Measurements from ENCODE around the gene TKTL1. TPM values are rescaled to one million over a fixed set of nuclear protein-coding genes. Genes with fewer than 3 reads are reported as not detected.

The TKTL1 gene
- polyA plus RNA-seq, 3 donors: 0.05 to 0.40 (median 0.11) TPM

DNA sequence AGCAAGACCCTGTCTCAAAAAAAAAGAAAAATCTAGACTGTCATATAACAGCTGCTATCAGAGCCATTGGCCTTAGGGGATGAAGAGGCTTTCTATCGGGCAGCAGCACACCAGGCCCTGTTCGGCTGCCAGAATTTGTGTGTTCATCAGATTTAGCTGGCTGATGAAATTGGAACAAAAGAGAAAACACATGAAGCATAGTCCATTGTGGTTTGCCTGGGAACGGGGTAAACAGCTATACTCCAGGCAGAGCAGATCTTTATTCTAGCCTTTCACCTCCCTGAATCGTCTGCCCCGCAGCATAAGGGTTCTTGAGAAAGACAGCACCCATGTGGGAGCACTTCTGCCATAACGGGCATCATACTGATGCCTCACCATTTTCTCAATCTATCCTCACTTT, 11.6 kb downstream of the TKTL1 start:
- no peak overlapping the region for H3K27ac ChIP-seq (ENCODE audit: low read depth, low read length)
- WGBS, 3 donors: 76 to 77% (median 77%) methylated on average over 6 of the region's 6 CpGs

GRCh38 chrX:154308108-154308946, 12.7 kb downstream of the TKTL1 start:
- H3K27ac ChIP-seq (ENCODE audit: low read depth, low read length): no peak overlapping the region
- WGBS, 3 donors: 45 to 57% (median 48%) methylated on average over 9 of the region's 9 CpGs

- H3K27ac ChIP-seq (ENCODE audit: low read depth, low read length): no peak overlapping the region
- 74 to 89% (median 84%) methylated on average over 16 of the region's 16 CpGs for WGBS, 3 donors
These were observed 13.6 kb downstream of the TKTL1 start for GRCh38 chrX:154309041-154309775.

DNA sequence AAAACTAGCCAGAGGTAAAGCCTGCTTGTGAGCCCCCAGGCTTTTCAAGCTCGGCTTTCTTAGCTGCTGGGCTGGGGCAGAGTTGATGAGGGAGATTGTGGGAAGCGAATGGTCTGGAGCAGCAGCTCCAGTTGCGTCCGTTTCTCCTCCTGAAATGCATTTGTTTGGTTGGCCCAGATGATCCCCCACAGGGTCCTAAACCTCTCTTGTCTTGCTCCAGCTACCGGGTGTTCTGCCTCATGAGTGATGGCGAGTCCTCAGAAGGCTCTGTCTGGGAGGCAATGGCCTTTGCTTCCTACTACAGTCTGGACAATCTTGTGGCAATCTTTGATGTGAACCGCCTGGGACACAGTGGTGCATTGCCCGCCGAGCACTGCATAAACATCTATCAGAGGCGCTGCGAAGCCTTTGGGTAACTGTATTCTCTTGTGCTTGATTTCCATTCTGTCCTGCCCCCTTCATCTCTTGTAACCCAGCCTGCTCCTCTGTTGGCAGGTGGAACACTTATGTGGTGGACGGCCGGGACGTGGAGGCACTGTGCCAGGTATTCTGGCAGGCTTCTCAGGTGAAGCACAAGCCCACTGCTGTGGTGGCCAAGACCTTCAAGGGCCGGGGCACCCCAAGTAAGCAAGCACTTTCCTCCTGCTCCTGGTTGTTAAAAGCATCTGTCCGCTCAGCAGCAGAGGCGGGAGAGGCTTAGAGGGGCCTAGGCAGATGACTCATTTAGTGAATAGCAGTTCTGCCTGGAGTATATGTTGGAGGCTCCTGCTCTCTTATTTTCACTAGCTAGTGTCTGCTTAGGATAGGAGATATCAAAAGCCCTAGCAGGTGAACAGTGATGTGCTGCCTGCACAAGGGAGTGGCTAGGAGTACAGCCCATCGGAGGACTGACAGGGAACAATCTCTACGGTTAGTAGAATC, 15.3 kb downstream of the TKTL1 start:
- WGBS, 3 donors: 65 to 83% (median 80%) methylated on average over 16 to 19 of the region's 19 CpGs
- no peak overlapping the region for H3K27ac ChIP-seq (ENCODE audit: low read depth, low read length)

- no peak overlapping the region for H3K27ac ChIP-seq (ENCODE audit: low read depth, low read length)
- 91 to 96% (median 93%) methylated on average over 6 to 7 of the region's 7 CpGs for WGBS, 3 donors
These were observed 16.5 kb downstream of the TKTL1 start for GRCh38 chrX:154312116-154312515.

DNA sequence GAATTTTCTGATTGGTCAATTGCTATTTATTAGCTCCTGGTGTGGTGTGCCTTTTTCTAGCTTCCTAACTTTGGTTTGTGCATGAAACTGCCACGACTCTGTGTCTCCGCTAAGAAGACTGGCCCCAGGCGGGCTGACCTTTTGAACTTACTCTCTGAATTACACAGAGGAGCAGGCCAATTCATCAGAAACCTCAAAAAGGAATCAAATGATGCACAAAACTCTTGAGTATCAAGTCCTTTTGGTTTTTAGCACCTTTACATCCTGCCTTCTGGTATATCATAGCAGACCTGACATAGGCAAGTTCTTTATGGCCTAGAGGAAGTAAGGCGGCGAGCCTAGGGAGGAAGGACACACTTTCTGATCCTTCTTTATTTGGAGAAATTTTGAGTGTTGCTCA, 17.6 kb downstream of the TKTL1 start:
- no peak overlapping the region for H3K27ac ChIP-seq (ENCODE audit: low read depth, low read length)
- 72 to 81% (median 78%) methylated on average over 5 of the region's 5 CpGs for WGBS, 3 donors

DNA sequence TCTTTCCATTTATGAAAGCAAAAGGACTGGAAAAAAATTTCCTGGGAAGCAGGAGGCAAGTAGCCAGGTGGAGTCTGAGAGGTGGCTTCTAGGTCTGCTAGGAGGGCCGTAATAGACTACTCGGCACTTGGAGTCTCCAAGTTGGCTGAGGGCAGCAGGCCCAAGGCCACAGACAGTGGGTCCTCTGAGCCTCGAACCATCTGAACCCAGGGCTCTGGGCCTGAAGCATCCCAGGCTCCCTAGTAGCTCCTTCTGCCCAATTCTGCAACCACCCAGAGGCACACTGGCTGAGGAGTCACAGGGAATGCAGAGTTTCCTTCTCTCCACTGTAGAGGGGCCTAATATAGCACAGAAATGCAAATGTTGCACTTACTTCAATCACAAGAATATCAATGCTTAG, 19.8 kb downstream of the TKTL1 start:
- WGBS, 3 donors: 81 to 93% (median 81%) methylated on average over 3 of the region's 3 CpGs

DNA sequence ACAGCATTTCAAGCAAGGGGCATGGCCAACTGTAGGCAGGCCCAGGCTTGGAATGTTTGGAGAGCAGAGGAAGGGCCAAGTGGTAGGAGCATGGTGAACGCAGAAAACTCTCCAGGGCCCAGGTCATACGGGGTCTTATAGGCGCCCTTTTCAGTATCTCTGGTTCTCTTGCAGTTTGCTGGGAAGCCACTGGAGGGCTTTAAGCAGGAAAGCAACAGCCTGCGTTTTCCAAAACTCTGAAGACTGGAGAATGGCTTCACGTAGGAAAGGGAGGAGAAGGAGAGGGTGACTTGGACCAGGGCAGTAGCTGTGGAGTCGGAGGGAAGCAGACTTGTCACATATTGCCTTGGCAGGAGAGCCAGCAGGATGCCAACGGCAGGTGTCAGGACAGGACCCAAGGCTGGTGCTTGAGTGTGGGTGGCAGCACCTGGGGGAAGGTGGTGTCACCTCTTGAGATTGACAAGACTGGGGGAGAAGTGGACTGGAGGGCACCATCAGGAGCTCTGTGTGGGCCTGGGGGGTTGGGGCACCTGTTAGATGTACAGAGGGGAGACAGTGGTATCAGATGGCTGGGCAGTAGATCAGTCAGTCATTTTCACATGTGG, 21.9 kb downstream of the TKTL1 start:
- H3K27ac ChIP-seq (ENCODE audit: low read depth, low read length): no peak overlapping the region
- 8 to 25% (median 20%) methylated on average over 6 to 7 of the region's 7 CpGs for WGBS, 3 donors

More for the DNA sequence above, 19.8 kb downstream of the TKTL1 start:
- no peak overlapping the region for H3K27ac ChIP-seq (ENCODE audit: low read depth, low read length)

DNA sequence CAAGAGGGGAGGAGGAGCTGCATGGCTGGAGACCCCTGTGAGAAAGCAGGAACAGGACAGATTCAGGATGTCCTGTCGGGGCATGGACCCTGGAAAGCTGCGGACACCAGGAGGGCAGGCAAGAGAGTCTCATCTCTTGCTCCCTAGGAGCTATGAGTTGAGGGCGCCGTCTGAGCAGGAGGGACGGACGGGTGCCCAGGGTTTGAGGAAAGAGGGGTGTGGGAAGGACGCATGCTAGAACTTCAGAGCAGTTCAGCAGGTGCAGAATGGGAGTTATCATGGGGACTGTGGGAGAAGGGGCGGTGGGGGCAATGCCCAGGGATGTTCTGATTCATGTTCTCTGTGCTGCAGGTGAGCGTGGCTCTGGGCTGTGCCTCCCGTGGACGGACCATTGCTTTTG, 24.8 kb downstream of the TKTL1 start:
- WGBS, 3 donors: 85 to 91% (median 89%) methylated on average over 10 to 11 of the region's 11 CpGs

DNA sequence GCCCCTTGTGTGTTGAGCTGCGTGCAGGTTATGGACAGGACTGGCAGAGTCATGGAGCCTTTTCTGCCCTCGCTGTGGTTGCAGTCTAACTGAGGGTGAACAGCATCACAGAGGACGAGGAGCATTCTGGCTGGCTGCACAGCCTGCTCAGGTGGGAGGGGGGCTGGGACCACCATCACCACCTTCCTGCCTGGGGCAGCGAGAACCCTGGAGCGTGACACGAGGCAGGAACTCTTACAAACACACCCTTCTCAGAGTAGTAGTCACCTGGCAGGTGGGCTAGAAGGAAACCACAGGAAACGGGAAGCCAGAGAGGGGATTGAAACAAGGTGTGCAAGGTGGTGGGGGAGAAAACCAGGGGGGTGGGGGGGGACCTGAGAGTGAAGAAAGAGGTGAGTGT, 25.6 kb downstream of the TKTL1 start:
- WGBS, 3 donors: 75 to 82% (median 79%) methylated on average over 5 to 7 of the region's 7 CpGs
- H3K27ac ChIP-seq (ENCODE audit: low read depth, low read length): no peak overlapping the region

More for the DNA sequence above, 24.8 kb downstream of the TKTL1 start:
- no peak overlapping the region for H3K27ac ChIP-seq (ENCODE audit: low read depth, low read length)

DNA sequence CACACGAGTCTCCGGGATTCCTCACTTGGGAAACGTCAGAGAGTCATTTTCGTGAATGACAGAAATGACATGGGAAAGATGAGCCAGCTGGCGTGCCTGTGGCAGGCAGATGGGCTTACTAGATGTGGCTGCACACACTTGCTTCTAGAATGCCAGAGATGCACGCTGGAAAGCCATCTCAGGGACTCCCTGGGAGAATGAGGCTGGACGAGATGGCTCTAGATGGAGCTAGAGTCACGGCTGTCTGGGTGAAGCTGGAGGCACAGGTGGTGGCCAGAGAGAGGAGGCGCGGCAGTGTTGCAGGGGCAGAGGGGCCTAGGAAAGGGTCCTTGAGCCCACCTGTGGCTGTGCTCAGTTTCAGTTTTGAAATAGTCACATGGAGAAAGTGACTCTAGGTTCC, 26.0 kb downstream of the TKTL1 start:
- WGBS, 3 donors: 40 to 80% (median 69%) methylated on average over 7 to 10 of the region's 10 CpGs
- no peak overlapping the region for H3K27ac ChIP-seq (ENCODE audit: low read depth, low read length)

DNA sequence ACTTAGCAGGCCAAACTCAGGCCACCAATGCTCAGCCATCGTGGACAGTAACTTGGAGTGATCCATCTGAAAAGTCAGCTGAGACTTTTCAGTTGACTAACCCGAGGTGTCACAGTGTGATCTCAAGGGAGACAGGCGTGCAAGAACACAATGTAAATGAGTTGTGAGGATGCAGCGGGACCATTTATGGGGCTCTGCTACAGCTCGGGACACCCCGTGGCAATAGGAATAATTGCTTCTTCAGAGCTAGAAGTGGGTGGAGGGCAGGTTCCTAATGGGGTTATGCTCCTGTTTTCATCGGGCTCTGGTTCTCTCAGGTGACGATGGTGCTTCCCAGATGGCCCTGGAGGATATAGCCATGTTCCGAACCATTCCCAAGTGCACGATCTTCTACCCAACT, 27.3 kb downstream of the TKTL1 start:
- no peak overlapping the region for H3K27ac ChIP-seq (ENCODE audit: low read depth, low read length)
- WGBS, 3 donors: 72 to 86% (median 86%) methylated on average over 10 of the region's 10 CpGs

GRCh38 chrX:154323537-154323936, 27.9 kb downstream of the TKTL1 start:
- WGBS, 3 donors: 60 to 76% (median 69%) methylated on average over 6 to 7 of the region's 7 CpGs
- H3K27ac ChIP-seq (ENCODE audit: low read depth, low read length): no peak overlapping the region

DNA sequence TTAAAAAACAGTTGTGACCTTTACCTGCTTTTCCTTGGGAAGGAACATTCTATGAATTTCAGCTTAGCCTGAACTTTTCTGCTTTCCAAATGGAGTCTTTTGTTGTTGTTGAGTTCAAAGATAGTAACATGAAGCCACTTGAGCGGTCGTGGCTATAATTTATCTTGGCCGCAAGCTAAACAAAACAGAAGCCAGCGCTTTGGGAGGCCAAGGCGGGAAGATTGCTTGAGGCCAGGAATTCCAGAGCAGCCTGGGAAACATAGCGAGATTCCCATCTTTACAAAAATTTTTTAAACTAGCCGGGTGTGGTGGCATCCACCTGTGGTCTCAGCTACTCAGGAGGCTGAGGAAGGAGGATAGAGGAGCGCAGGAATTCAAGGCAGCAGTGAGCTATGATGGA, 29.9 kb downstream of the TKTL1 start:
- H3K27ac ChIP-seq (ENCODE audit: low read depth, low read length): no peak overlapping the region
- 67 to 85% (median 77%) methylated on average over 8 of the region's 8 CpGs for WGBS, 3 donors

- H3K27ac ChIP-seq (ENCODE audit: low read depth, low read length): no peak overlapping the region
These were observed 31.6 kb downstream of the TKTL1 start for GRCh38 chrX:154327038-154327820.

DNA sequence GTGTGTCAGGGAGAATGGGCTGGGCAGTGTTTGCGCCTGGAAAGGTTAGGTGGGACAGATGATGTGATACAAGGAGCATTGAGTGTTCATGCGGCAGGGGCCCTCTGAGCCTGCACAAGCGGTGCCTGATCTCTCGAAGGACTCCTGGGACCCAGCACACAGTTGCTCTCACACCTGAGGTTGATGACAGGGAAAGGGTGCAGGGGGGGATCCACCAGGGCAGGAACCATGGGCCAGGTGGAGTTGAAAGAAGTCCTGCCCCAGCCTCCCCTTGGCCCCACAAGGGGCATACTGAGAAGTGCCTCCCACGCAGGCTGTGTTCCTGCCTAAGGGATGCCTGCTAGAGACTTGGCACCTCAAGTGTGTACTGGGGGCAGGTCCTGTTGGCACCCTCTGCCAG, 33.1 kb downstream of the TKTL1 start:
- WGBS, 3 donors: 84 to 95% (median 90%) methylated on average over 3 to 5 of the region's 5 CpGs
- H3K27ac ChIP-seq (ENCODE audit: low read depth, low read length): no peak overlapping the region

More at GRCh38 chrX:154327038-154327820, 31.6 kb downstream of the TKTL1 start:
- WGBS, 3 donors: 21 to 51% (median 36%) methylated on average over 11 of the region's 11 CpGs

DNA sequence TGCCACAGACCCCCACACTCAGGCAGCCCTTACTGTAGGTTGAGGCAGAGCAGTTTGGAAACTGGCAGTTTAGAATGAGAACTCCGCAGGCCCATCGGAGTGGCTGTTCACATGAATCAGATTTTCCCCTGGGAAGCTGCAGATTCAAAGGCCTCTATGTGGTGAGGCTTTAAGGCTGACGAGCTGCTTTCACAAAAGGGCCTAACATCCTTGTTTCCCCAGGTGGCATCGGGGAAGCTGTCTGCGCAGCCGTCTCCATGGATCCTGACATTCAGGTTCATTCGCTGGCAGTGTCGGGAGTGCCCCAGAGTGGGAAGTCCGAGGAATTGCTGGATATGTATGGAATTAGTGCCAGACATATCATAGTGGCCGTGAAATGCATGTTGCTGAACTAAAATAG, 33.7 kb downstream of the TKTL1 start:
- WGBS, 3 donors: 74 to 82% (median 81%) methylated on average over 8 to 10 of the region's 10 CpGs
- no peak overlapping the region for H3K27ac ChIP-seq (ENCODE audit: low read depth, low read length)
